Measurements from ENCODE around the gene TRPM3. TPM values are rescaled to one million over a fixed set of nuclear protein-coding genes. Genes with fewer than 3 reads are reported as not detected.

Gene TRPM3
- total and polyA plus RNA-seq, 2 of the 8 experiments (the other 6 are each of a cell fraction or from before 2014, with no cell fraction given) = 2.4 to 10.9 TPM

GRCh38 chr9:70551801-70552200, 569.6 kb downstream of the TRPM3 start (continued):
- TF ChIP-seq CHD7 (IDR thresholded peaks at IDR 0.05; ENCODE audit: insufficient replicate concordance, low read length) = no peak
- no peak for TF ChIP-seq ZNF274 (IDR thresholded peaks at IDR 0.05; ENCODE audit: borderline replicate concordance, extremely low read depth, low read length)
- no peak for TF ChIP-seq SUZ12 (IDR thresholded peaks at IDR 0.05; ENCODE audit: low read length)
- no peak for TF ChIP-seq POLR2AphosphoS5 (IDR thresholded peaks at IDR 0.05; ENCODE audit: low read depth, low read length)
- no peak for TF ChIP-seq CBX8 (IDR thresholded peaks at IDR 0.05; ENCODE audit: borderline replicate concordance, low read depth, low read length)
- TF ChIP-seq ASH2L (IDR thresholded peaks at IDR 0.05; ENCODE audit: low read length) = no peak

Data from H1 (cell line).